HG03469 (cell line): ENCODE results near the gene SPOCD1.
"Not testable (repeated sequence)": the region's sequence is repeated elsewhere in the genome, so short reads cannot be mapped to it uniquely, and the experiment has no call there.

Experiments used
- ATAC-seq: cut with Tn5 transposase; IDR thresholded peaks from one replicate; pipeline ENCODE4 v1.9.1; 2021; ENCODE audit warnings: mild to moderate bottlenecking, moderate library complexity, moderate number of reproducible peaks; ENCODE audit not compliant: unreplicated experiment

The SPOCD1 gene

DNA sequence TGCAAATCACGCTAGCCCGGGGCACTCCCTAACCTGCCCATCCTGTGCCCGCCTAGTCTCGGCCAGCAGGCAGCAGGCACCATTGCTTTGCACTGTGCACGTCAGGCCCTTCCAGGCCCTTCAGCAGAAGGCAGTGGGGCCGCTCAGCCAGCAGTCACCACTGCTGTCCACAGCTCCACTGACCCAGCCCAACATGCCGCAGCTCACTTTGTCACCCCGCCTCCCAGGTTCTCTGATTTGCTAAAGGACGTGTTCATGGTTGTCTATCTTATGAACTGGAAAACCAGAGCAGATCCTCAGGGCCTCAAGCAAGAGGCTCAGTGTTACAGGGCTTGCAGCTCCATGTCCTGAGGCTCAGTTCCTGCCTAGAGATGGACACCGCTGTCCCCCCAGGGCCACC lies 14.2 kb upstream of the SPOCD1 start:
- ATAC-seq: no peak

DNA sequence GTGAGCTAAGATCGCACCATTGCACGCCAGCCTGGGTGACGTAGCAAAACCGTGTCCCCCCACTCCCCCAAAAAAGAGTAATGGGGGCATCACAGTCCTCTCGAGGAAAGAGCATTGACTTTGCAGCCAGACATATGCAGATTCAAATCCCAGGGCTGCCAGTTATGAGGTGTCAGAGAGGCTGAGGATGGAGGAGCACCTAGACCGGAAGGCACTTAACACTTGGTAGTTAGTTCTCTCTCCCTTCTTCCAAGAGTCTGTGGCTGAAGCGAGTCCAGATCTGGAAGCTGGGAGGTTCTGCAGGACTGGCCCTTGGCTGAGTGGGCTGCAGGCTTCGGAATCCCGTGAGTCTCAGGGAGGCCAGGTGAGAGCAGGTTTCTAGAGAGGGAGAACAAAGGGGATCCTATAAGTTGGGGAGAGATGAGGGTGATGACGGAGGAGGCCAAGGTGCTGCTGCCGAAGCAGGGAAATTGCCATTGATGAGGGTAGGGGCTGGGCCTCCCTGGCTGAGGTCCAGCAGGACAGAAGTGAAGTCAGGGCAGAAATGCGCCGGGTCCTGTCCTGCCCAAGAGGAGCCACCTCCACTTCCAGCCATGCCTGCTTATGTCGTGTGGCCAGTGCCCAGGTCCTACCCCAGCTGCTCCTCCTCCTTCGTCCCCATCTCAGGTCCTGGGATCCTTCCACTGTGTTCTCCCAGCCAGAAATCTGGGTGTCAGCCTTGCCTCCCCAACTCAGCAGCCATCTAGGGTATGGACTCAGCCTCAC lies 13.3 kb upstream of the SPOCD1 start:
- no peak for ATAC-seq

DNA sequence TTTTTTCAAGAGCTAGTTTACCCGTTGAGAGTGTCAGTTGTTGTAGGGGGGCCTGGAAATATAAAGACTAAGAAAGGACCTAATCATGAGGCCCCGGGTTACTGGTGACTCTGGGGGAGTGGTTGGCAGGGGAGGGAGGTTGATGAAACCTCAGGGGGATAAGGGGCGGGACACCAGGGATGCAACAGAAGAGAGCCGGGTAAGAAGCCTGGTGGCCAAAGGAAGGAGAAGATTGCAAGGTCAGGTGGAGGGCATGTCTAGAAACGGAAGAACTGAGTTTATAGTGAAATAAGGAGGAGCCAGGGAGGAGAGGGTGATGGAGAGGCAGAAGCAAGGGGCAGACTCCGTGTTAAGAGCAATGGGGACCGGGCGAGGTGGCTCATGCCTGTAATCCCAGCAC lies 12.5 kb upstream of the SPOCD1 start:
- no peak for ATAC-seq

DNA sequence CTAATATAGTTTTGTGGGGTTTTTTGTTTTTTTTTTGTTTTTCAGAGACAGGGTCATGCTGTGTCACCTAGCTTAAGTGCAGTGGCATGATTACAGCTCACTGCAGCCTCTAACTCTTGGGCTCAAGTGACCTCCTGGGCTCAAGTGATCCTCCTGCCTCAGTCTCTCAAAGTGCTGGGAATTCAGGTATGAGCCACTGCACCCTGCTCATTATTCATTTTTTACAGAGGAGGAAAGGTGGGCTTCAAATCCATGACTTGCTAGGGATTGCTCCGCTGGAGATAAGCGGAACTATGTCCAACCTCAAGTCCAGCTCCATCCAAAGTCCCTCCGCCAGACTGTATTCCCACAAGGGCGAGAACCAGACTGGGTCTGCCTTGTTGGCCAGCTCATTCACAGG lies 8.0 kb upstream of the SPOCD1 start:
- no peak for ATAC-seq

DNA sequence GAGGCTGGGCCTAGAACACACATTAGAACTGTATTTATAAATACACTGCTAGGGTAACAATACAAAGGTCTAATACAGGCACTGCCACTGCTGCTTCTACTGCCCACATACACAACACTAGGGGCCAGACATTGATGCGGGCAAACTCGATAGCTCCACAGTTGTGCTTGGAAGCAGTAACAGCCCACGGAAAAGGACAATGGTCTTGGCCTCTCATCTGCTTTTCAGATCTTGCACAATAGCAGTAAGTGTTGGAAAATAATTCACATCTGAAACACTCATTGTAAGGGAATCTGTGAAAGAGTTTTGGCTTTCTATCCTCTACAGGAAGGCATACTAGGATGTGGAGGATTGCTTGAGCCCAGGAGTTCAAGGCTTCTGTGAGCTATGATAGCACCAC lies 6.9 kb upstream of the SPOCD1 start:
- no peak for ATAC-seq

DNA sequence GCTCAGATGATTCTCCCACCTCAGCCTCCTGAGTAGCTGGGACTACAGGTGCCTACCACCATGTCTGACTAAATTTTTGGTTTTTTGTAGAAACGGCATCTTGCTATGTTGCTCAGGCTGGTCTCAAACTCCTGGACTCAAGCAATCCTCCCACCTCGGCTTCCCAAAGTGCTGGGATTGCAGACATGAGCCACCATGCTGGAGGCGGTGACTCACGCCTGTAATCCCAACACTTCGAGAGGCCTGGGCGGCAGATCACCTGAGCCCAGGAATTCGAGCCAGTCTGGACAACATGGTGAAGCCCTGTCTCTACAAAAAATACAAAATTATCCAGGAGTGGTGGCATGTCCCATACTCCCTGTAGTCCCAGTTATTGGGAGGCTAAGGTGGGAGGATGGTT lies 4.4 kb upstream of the SPOCD1 start:
- not testable (repeated sequence) for ATAC-seq

DNA sequence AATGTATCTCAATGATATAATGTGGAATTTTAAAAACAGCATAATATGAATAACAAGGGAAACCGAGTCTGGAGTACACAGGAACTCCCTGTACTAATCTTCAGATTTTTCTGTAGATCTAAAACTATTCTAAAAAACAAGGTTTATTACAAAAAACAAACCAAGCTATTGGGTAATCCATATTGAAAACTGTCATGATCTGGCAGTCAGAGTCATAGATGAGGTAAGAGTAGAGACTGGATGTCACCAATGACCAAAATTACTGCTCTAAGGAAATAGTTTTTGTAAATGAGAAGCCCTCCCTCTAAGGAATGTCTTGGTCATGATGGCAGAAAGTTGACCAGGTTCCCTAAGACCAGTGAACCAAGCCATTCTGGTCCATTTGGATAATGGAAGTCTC lies 2.4 kb upstream of the SPOCD1 start:
- ATAC-seq: no peak

DNA sequence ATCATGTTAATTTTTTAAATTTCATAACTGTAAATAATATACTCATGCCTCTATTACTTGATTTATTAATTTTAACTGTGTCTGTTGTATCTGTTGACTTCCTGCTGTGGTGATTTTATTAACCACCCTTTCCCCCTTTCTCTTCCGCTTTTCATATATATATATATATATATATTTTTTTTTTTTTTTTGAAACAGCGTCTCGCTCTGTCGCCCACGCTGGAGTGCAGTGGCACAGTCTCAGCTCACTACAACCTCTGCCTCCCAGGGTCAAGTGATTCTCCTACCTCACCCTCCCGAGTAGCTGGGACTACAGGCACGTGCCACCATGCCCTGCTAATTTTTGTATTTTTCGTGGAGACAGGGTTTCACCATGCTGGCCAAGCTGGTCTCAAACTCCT lies 1.1 kb upstream of the SPOCD1 start:
- not testable (repeated sequence) for ATAC-seq

DNA sequence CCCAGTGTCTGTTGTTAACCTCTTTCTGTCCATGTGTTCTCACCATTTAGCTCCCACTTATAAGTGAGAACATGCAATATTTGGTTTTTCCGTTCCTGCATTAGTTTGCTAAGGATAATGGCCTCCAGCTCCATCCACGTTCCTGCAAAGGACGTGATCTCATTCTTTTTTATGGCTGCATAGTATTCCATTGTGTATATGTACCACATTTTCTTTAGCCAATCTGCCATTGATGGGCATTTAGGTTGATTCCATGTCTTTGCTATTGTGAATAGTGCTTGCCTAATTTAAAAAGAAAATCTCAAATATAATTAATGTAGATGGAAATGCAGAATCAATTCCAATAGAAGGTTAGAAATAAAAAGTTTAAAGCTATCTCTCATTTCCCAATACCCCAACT lies 679 bp upstream of the SPOCD1 start:
- not testable (repeated sequence) for ATAC-seq

DNA sequence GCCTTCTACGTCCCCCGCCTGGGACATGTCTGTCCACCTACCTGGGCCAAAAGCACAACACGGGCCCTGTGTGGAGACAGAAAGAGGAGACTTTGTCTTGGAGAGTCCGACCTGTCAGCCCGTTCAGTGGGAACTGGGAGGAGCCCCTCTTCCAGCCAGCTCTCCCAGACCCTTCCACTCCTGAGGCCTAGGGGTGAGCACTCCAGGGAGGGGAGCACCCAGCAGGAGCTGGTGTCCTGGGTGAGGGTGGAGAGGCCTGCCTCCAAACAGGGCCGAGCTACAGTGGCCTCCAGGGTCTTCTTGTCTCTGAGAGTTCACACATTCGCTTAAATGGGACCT lies 546 bp downstream of the SPOCD1 start:
- no peak for ATAC-seq

DNA sequence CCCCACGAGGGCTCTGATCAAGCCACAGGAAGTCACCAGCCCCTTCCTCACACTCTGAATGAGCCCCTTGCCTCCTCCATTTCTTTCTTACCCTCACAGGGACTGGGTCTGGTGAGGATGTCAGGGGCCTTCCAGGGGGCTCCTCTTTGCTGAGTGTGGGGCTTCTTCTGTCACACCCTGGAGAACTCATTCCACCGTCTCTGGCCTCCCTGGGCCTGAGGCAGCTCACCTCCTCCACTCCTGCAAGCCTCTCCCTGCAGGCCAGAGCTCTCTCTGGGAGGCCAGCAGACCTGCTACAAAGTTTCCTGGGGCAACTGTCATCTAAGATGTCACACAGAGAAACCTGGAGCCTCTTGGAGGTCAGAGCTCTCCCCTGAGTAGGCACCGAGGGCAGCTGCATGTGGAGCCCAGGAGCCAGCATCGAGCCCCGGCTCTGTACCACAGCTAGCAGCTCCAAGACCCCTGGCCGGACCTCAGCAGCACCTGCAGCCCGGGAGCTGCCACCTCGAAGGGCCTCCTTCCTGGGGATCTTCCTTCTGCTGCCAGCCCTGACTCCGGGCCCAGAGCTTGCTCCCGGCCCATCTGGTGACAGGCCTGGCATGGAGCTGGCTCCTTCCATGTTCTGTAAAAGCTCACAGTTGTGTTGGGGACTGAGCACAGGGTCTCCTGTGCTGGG lies 1.1 kb downstream of the SPOCD1 start:
- no peak for ATAC-seq

DNA sequence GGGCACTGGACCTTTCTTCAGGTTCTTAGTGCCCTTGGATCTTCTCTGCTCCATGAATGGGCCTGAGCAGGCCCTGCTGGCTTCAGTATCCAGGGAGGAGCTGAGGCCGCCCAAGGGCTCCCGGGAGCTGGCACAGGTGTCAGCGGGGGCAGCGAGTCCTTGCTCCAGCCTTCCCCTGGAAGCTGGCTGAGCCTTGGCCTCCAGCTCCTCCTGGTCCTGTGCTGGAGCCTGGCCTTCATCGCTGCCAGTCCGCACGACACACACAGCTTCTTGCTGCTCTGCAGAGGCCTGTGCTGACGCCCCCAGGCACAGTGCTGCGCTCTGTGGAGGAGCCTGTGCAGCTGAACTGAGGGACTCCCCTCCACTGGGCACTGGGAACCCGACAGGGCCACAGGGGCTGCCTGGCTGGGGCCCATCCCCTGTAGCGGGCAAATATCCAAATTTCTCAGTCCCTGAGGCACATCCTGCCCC lies 1.7 kb downstream of the SPOCD1 start:
- ATAC-seq: no peak

DNA sequence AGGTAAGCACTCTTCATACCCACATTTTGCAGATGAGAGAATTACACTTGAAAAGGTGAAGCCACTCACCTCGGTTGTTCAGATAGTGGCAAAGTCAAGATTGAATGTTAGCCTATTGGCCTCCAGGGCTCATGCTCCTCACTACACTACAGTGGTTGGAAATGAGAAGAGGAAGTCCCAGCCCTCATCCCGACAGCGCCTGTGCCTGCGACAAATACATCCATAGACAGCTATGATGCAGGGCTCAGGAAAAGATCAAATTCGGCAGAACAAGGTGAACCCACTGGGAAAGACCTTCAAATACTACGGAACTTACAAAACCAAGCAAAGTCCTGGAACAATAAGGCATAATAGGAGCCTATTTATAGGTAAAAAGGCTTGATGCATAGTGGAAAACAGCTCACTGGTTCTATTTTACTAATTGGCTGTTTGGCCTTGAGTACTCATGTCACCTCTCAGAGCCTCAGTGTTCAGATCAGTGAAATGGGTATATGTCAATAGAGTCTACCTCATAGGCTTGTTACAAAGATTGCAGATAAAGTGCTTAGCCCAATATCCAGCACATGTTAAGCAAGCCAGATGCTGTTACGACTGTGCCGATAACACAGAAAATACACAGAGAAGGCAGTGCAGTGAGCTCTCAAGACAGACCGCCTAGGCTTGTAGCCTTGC lies 3.5 kb downstream of the SPOCD1 start:
- no peak for ATAC-seq

DNA sequence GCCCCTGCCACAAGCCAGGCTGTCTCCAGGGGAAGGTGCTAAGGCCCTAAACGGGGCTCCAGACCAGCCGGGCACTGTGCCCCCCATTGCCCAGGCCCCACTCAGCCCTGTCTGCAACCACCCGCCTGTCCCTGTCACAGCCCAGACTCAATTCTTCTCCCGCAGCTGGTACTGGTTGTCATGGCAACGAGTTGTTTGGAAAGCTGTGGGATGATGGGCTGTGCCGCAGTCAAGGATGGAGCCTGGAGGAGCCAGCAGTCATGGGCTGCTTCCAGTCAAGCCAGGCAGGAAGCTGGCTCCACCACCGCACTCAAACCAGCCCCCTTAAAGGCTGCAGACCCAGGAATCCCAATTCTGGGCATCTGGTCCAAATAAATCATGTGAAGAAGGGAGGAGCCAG lies 4.2 kb downstream of the SPOCD1 start:
- ATAC-seq: no peak

DNA sequence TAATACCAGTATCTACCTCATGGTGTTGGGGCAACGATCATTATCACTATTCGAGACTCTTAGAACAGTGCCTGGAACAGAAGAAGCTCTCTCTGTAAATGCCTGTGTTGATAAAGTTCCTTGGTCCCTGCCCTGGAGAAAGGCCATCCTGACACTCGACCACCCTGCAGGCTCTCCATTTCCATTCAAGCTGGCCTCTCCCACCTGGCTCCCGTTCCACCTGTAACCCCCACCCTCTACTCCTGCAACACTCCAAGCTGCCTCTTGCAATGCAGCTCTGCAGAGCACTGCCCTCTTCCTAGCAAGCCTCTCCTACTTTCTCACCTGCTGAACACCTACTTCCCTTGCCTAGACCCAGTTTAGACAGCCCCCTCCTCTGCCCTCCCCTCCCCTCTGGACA lies 6.1 kb downstream of the SPOCD1 start:
- ATAC-seq: no peak

DNA sequence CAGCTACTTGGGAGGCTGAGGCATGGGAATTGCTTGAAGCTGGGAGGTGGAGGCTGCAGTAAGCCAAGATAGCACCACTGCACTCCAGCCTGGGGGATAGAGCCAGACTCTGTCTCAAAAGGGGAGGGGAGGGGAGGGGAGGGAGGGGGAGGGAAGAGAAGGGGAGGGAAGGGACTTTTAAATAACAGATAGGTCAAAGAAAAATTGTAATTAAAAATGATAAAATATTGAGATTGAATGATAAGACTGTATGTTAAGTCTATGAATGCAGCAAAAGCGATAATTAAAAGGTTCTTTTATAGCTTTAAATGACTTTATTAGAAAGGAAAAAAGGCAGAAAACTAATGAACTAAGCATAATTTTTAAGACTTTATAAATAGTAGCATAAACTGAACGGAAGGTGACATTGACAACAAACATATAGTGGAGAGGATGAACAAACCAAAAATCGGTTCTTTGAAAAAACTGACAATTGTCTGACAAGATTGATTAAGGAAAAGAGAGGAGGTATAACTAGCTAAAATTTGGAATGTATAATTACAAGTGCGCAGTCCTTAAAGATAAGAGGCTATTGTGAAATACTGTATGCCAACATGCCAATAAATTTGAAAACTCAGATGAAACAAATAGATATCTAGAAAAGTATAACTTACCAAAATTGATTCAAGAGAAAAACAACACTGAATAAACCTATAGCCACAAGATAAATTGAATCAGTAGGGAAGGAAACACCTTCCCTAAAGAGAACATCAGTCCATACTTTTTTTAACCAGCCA lies 8.4 kb downstream of the SPOCD1 start:
- no peak for ATAC-seq

DNA sequence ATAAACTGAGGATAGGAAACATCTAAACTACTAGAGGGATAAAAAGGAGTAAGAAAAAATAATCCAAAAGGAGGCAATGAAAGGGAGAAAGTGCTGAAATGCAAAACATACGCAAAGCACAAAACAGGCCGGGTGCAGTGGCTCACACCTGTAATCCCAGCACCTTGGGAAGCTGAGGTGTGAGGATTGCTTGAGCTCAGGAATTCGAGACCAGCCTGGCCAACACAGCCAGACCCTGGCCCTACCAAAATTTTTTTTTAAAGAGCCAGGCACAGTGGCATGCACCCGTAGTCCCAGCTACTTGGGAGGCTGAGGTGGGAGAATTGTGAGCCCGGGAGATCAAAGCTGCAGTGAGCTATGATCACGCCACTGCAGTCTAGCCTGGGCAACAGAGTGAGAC lies 10.5 kb downstream of the SPOCD1 start:
- ATAC-seq: no peak

DNA sequence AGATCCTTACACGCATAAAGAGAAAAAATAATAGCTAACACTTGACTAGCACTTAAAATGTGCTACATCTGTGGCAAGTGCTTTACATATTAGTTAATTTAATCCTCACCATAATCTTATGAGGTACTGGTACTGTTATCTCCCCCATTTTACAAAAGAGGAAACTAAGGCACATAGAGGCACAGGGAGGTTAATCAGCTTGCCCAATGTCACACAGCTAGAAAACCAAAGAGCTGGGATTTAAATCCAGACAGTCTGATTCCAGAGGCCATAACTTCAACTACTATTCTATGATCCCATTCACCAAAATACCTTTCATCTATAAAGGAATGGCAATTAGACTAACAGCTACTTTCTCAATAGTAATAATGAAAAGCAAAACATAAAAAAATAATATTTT lies 11.7 kb downstream of the SPOCD1 start:
- ATAC-seq: no peak

DNA sequence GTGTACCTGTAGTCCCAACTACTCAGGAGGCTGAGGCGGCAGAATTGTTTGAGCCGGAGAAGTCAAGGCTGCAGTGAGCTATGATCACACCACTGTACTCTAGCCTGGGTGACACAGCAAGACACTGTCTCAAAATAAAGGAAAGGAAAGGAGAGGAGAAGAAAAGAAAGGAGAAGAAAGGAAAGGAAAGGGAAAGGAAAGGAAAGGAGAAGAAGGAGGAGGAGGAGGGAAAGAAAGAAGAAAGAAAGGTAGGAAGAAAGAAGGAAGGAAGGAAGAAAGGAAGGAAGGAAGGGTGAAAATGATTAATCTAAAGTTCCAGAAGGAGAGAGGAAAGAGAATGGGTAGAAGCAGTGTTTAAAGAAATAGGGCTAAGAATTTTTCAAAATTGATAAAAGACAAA lies 12.2 kb downstream of the SPOCD1 start:
- ATAC-seq: no peak

DNA sequence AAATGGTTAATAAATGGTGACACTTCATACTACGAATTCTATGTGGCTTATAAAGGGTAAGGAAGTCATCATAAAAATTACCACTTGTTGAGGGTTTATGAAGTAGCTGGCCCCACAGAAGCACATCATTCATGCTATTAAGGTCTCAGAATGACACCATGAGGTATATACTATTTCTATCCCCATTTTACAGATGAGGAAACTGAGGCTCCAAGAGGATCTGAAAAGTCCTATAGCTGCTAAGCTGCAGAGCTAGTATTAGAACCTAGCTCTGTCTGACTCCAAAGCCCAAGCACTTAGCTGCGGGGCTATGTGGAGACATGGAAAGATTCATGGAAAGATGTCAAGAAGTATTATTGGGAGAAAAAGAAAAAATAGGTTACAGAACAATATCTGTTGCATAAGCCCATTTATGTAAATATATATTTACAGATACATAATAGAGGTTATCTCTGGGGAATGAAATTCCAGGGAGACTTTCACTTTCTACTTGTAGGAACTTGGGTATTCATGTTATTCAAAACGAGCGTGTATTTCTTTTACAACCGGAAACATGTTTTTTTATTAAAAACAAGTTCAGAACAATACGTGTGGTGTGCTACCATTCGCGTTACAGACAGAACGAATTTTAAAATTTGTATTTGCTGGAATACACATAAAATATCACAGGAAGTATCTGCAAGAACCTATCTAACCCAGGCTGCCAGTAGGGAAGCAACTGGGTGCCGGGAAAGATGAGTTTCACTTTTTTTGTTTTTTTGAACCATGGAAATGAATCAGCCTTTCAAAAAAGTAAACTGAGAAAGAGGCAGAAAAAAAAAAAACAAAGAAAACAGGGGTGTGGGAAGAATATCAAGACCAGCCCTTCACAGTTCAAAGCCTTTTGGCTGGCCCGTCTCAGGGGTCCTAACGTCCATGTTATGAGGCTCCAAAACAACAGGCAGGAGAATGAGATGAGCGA lies 13.4 kb downstream of the SPOCD1 start:
- no peak for ATAC-seq
